ENCODE measurements around the gene CREB3L4.

DNA sequence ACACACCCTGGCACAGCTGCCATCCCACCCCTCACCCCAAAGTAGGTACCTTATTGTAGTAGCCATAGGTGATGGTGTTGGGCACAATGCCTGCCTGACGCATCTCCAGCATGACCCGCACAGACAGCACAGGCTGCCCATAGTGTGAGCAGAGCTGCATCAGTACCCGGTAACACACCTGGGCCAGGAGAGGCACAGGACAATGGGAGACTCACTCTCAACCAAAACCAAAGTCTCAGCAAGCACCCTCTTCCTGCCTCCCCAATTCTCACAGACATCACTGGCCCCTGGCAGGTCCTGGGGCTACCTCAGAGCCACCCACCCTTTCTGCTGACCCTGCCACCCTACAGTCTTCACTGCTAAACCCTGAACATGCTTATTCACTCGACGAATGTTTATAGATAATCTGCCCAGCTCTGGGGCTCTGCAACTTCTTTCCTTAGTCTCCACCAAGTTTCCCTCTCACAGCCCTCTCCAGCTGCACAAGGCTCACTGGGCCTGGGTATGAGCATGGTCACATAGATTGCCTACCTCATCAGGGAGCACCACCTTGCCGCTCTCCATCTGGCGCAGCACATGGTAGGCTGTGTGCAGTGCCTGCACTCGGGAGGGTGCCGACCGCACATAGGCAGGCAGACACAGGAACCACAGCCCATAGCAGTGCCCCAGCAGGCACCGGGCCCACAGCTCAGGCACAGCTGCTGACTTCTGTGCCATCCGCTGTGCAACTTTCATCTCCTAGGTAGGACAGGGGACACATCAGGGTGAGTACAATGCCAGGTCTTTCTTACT is 31.5 kb upstream of the CREB3L4 start:
- TF ChIP-seq POU2F2 (IDR thresholded peaks at IDR 0.05; ENCODE audit: low read depth, low read length) (no peak), SPI1 (IDR thresholded peaks at IDR 0.05; ENCODE audit: low read depth, low read length) (no peak), POLR2A (IDR thresholded peaks at IDR 0.05; ENCODE audit: low read depth, low read length) (no peak), POLR2AphosphoS5 (IDR thresholded peaks at IDR 0.05; ENCODE audit: low read depth, low read length) (no peak), TAF1 (IDR thresholded peaks at IDR 0.05; ENCODE audit: low read depth, low read length) (no peak), PAX5 (IDR thresholded peaks at IDR 0.05; ENCODE audit: insufficient read depth, low read length, severe bottlenecking) (no peak)

All from GM12891 (cell line).